Stomach (tissue), 4 donors: ENCODE measurements around the gene CCR2.

Experiments used
- CTCF ChIP-seq, 7 experiments: fragments of 450-650 bp in 4 of 7; fragments of 200-600 bp in 3 of 7; sonication (generic) in 3 of 7; IDR thresholded peaks; one replicate each; pipeline ENCODE4 v1.5.1; 2016 to 2019; ENCODE audit warnings: antibody characterized with exemption in 7 of 7, control low read depth in 2 of 7, mild to moderate bottlenecking in 1 of 7
- EP300 ChIP-seq: sonication (generic); formaldehyde crosslinking; IDR thresholded peaks from one replicate; pipeline ENCODE4 v1.6.1; 2017; ENCODE audit warnings: antibody characterized with exemption
- POLR2A ChIP-seq, 4 donors: fragments of 450-650 bp; IDR thresholded peaks; one replicate each; pipeline ENCODE4 v1.6.1; 2016; ENCODE audit warnings: antibody characterized with exemption in 4 of 4, control low read depth in 2 of 4, mild to moderate bottlenecking in 1 of 4, moderate library complexity in 1 of 4
- POLR2AphosphoS5 ChIP-seq, 3 donors: sonication (generic); formaldehyde crosslinking; IDR thresholded peaks; one replicate each; pipeline ENCODE4 v1.6.1; 2016; ENCODE audit warnings: antibody characterized with exemption in 3 of 3

GRCh38 chr3:46324036-46324435 lies 29.9 kb upstream of the CCR2 start:
- no peak for TF ChIP-seq EP300
- TF ChIP-seq CTCF (IDR thresholded peaks at IDR 0.05): no peak
- no peak for TF ChIP-seq POLR2A (IDR thresholded peaks at IDR 0.05)
- no peak for TF ChIP-seq POLR2AphosphoS5 (IDR thresholded peaks at IDR 0.05)
